NB4 (cell line): ENCODE results near the gene VDAC1.
A peak's percentile ranks its signal among the peaks of the same experiment; 100 is the strongest.
"Not testable (repeated sequence)": the region's sequence is repeated elsewhere in the genome, so short reads cannot be mapped to it uniquely, and the experiment has no call there.

Experiments used
- DNase-seq: peaks from one replicate; pipeline ENCODE4 v3.0.0; 2010; ENCODE audit warnings: low read depth
- H3K4me3 ChIP-seq: one replicate; pipeline ENCODE4 v1.5.1; 2011; ENCODE audit warnings: mild to moderate bottlenecking, low read depth, low read length, moderate library complexity
- CTCF ChIP-seq: IDR thresholded peaks from one replicate; pipeline ENCODE4 v1.5.1; 2012; ENCODE audit warnings: low read depth, low read length
- MAX ChIP-seq: IDR thresholded peaks from 2 replicates; pipeline ENCODE4 v1.6.1; 2011; ENCODE audit warnings: low read depth, low read length
- MYC ChIP-seq: IDR thresholded peaks from 2 replicates; pipeline ENCODE4 v1.6.1; 2011; ENCODE audit warnings: low read depth, low read length
- POLR2A ChIP-seq: IDR thresholded peaks from 2 replicates; pipeline ENCODE4 v1.6.1; 2011; ENCODE audit warnings: mild to moderate bottlenecking; ENCODE audit not compliant: insufficient read length; ENCODE audit errors: extremely low read depth

The VDAC1 gene

GRCh38 chr5:133957591-133957990 lies 47.2 kb downstream of the VDAC1 start:
- H3K4me3 ChIP-seq: no peak overlapping the region
- no peak for DNase-seq
- no peak for TF ChIP-seq POLR2A
- no peak for TF ChIP-seq CTCF
- TF ChIP-seq MAX: no peak
- TF ChIP-seq MYC: no peak

DNA sequence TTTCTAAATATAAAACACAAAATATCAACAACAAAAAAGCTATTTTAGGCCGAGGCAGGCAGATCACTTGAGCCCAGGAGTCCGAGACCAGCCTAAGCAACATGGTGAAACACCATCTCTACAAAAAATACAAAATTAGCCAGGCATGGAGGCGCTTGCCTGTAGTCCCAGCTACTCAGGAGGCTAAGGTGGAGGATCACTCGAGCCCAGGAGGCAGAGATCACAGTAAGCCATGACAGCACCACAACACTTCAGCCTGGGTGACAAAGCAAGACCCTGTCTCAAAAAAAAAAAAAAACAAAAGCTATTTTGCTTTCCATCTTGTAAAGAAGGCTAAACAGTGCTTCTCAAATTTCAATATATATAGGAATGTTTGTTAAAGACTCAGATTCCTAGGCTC lies 47.7 kb downstream of the VDAC1 start:
- no peak for DNase-seq
- H3K4me3 ChIP-seq: no peak overlapping the region
- TF ChIP-seq MYC (no peak), MAX (no peak), POLR2A (no peak), CTCF (no peak)

GRCh38 chr5:133956196-133956595 lies 48.6 kb downstream of the VDAC1 start:
- not testable (repeated sequence) for DNase-seq, H3K4me3 ChIP-seq

DNA sequence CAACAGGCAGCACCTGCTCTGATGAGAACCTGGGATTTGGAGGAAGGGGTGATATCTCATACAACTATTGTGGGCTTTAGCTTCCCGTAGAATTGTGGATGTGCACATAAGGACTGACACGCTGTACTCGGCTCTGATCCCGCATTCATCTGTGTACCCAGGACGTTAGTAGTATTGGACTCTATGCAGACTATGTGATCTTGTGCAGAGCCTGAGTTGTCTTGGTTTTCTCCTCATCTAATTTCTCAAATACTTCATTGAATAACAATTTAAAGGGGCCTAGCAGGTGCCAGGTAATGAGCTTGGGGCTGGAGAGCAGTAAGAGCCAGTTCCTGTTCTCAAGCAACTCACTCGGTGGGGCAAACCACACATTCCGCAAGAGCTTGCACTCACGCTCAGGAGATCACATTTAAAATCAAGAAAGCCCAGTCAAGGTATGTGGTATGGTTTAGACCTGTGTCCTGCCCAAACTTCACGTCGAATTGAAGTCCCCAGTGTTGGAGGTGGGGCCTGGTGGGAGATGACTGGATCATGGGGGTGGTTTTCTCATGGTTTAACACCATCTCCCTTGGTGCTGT lies 51.1 kb downstream of the VDAC1 start:
- peak; percentile 12 for DNase-seq
- TF ChIP-seq POLR2A: no peak
- no peak for TF ChIP-seq CTCF
- no peak for TF ChIP-seq MAX
- no peak for TF ChIP-seq MYC
- H3K4me3 ChIP-seq: no peak overlapping the region

GRCh38 chr5:133952729-133953567 lies 51.8 kb downstream of the VDAC1 start:
- H3K4me3 ChIP-seq: no peak overlapping the region
- peak; percentile 11 for DNase-seq
- TF ChIP-seq POLR2A (no peak), MAX (no peak), CTCF (no peak), MYC (no peak)

DNA sequence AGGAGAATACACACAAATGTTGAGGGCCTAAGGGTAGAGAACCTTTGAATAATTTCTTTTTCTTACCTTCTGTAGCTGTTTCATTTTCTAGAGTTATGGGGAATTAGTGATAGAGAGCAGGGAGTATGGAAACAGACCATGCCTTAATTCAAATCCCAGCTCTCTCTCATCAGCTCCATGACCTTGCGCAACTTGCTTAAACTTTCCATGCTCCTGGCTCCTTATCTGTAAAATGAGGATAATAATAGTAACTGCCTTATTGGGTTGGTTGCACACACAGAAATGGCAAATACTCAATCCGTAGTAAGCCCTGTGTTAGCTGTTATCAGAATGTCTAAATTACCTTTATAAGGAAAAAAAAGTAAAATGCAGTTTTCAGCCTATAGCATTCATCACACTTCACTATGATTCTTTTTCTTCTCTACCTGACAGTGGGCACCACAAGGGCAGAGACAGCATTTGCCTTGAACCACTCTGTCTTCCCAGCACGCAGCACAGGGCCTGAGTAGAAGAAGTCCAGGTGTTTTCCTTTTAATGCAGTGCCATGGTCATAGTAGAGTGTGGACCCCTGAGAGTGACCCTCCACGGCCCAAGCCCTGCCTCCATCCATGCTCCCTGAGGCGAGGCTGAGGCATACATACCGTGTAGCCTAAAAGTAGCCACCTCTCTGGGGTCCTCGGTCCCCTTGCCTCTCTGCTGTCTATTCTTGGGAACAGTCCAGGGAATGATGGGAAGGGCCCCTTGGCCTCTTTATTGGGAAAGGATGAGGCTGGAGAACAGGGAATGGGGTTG lies 53.8 kb downstream of the VDAC1 start:
- DNase-seq: no peak
- no peak for TF ChIP-seq MAX
- no peak for TF ChIP-seq CTCF
- no peak for TF ChIP-seq POLR2A
- TF ChIP-seq MYC: no peak
- no peak overlapping the region for H3K4me3 ChIP-seq
